Smooth muscle cell (in vitro differentiated cells): ENCODE measurements around the gene RAET1L. TPM values are rescaled to one million over a fixed set of nuclear protein-coding genes. Genes with fewer than 3 reads are reported as not detected.
"Not testable (repeated sequence)": the region's sequence is repeated elsewhere in the genome, so short reads cannot be mapped to it uniquely, and the experiment has no call there.

ENCODE experiments used
- DNase-seq: peaks from one replicate; lab custom pipeline; 2025; ENCODE audit not compliant: unreplicated experiment; lab: John Stamatoyannopoulos, UW
- H2AFZ ChIP-seq: fragments of 200-600 bp; sonication (generic); 2 replicates; pipeline ENCODE4 v1.6.0; 2016; ENCODE audit warnings: antibody characterized with exemption, low read depth, mild to moderate bottlenecking
- H3F3A ChIP-seq: fragments of 200-600 bp; sonication (generic); 2 replicates; pipeline ENCODE4 v1.6.0; 2017; ENCODE audit warnings: antibody characterized with exemption, low read depth
- H3K27ac ChIP-seq: fragments of 200-600 bp; sonication (generic); 2 replicates; pipeline ENCODE4 v1.5.1; 2016; ENCODE audit warnings: low read depth, mild to moderate bottlenecking
- H3K27me3 ChIP-seq: fragments of 200-600 bp; sonication (generic); 2 replicates; pipeline ENCODE4 v1.6.1; 2016; ENCODE audit warnings: low read depth, mild to moderate bottlenecking
- H3K36me3 ChIP-seq: fragments of 200-600 bp; sonication (generic); 2 replicates; pipeline ENCODE4 v1.5.1; 2016; ENCODE audit warnings: low read depth
- H3K4me1 ChIP-seq: fragments of 200-600 bp; sonication (generic); 2 replicates; pipeline ENCODE4 v1.5.1; 2016; ENCODE audit warnings: low read depth
- H3K4me2 ChIP-seq: fragments of 200-600 bp; sonication (generic); 2 replicates; pipeline ENCODE4 v1.6.0; 2016; ENCODE audit warnings: mild to moderate bottlenecking
- H3K4me3 ChIP-seq: fragments of 200-600 bp; sonication (generic); 2 replicates; pipeline ENCODE4 v1.5.1; 2016; ENCODE audit warnings: mild to moderate bottlenecking
- H3K79me2 ChIP-seq: fragments of 200-600 bp; sonication (generic); 2 replicates; pipeline ENCODE4 v1.6.0; 2016; ENCODE audit warnings: low read depth, mild to moderate bottlenecking
- H3K9ac ChIP-seq: fragments of 200-600 bp; sonication (generic); 2 replicates; pipeline ENCODE4 v1.6.0; 2016; ENCODE audit warnings: low read depth
- H3K9me3 ChIP-seq: fragments of 200-600 bp; sonication (generic); replicated peaks from 2 replicates; pipeline ENCODE4 v1.5.1; 2016; ENCODE audit warnings: low read depth
- H4K20me1 ChIP-seq: fragments of 200-600 bp; sonication (generic); 2 replicates; pipeline ENCODE4 v1.6.0; 2016; ENCODE audit warnings: low read depth
- CTCF ChIP-seq: fragments of 200-600 bp; sonication (generic); IDR thresholded peaks from 2 replicates; pipeline ENCODE4 v1.5.1; 2017; ENCODE audit warnings: borderline replicate concordance, mild to moderate bottlenecking, antibody characterized with exemption; ENCODE audit not compliant: insufficient read depth, poor library complexity, severe bottlenecking
- WGBS: methylation state at CpG from one replicate; pipeline ENCODE4 v1.1.7; 2016; ENCODE audit warnings: low lambda C conversion rate; 5-methylcytosine and 5-hydroxymethylcytosine counted together
- polyA plus RNA-seq: library from polyadenylated mRNA; unstranded; fragments of >200 nt; fragmentation: Nextera tagmentation; extraction: Ambion mirVana; gene quantifications from 2 replicates; pipeline ENCODE4 v1.2.1, GENCODE V29; 2016
- total RNA-seq: library from RNA; depleted of rRNA; stranded (reverse); fragments of >200 nt; gene quantifications from 2 replicates; pipeline ENCODE4 v1.2.3, GENCODE V29; 2014

The RAET1L gene
- total and polyA plus RNA-seq, 2 experiments from 2014 or later, result 0.23 to 3.6 TPM

GRCh38 chr6:150018846-150019580 is 6.3 kb downstream of the RAET1L start:
- Histone ChIP-seq H3K27me3 (peaks cover 55% of the 10 kb centered on the region), H3K27ac (no peak overlapping the region), H3K79me2 (no peaks in the 10 kb centered on the region), H3K9ac (no peak overlapping the region), H3K4me3 (no peak overlapping the region), H2AFZ (no peak overlapping the region), H3K4me1 (no peaks in the 10 kb centered on the region), H4K20me1 (no peaks in the 10 kb centered on the region), H3K9me3 (no peaks in the 10 kb centered on the region), H3K4me2 (no peak overlapping the region), H3F3A (no peaks in the 10 kb centered on the region), H3K36me3 (no peaks in the 10 kb centered on the region)
- DNase-seq, result no peak
- no peak for TF ChIP-seq CTCF
- 56% methylated on average over 6 of the region's 6 CpGs for WGBS

DNA sequence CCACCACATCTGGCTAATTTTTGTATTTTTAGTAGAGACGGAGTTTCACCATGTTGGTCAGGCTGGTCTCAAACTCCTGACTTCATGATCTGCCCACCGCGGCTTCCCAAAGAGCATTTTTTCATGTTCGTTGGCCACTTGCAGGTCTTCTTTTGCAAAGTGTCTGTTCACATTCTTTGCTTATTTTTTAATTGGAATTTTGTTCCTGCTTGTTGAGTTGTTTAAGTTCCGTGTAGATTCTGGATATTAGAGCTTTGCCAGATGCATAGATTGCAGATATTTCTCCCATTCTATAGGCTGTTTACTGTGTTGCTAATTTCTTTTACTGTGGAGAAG is 8.2 kb downstream of the RAET1L start:
- DNase-seq, H3K4me1 ChIP-seq, H3K27ac ChIP-seq, H3K9me3 ChIP-seq, H3F3A ChIP-seq, H2AFZ ChIP-seq, H3K36me3 ChIP-seq, H3K4me3 ChIP-seq, H4K20me1 ChIP-seq, H3K79me2 ChIP-seq, H3K9ac ChIP-seq, H3K4me2 ChIP-seq: not testable (repeated sequence)
- H3K27me3 ChIP-seq, result peaks cover 74% of the 10 kb centered on the region
- 11% methylated on average over 5 of the region's 5 CpGs for WGBS

DNA sequence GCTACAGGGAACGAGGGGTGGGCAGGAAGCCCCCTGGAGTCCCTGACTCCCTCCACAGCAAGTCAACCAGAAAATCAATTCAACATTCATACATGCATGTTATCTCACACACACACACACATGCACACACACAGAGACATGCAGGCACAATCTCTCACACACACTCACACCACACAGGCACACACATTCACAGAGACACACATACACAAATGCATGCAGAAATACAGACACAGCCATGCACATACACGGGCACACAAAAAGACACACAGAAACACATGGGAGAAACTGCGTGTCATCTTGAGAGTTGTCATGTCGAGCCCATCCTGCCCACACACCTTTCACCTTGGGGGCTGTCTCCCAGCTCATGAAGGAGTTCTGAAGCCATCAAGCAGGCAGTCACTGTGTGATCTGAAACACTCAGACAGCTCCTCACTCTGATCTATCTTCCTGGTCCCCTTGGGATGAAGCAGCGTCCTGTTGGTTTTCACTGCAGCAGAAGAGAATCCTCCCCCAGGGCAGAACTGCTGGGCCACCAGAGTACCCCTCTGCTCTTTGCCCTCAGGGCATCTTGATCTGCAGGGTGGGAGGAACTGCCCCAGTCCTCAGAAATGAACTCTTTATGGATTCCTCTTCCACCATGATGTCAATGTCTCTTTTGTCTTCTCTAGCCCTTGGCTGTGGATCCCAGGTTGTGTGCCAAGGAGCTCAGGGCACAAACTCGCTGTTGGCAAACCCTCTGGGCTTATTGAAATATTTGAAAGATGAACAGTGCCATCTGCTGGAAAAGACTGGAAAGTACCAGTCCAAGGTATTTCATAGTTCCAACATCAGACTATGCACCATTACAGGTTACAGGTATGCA is 8.8 kb downstream of the RAET1L start:
- WGBS, result 32% methylated on average over 6 of the region's 6 CpGs
- Histone ChIP-seq H4K20me1 (no peaks in the 10 kb centered on the region), H3K9me3 (no peaks in the 10 kb centered on the region), H3K4me2 (no peak overlapping the region), H3K9ac (no peak overlapping the region), H3K79me2 (no peaks in the 10 kb centered on the region), H3F3A (no peaks in the 10 kb centered on the region), H2AFZ (no peak overlapping the region), H3K27me3 (peaks cover 80% of the 10 kb centered on the region), H3K36me3 (no peaks in the 10 kb centered on the region), H3K4me3 (no peak overlapping the region), H3K4me1 (no peaks in the 10 kb centered on the region), H3K27ac (no peak overlapping the region)
- no peak for DNase-seq
- peak; percentile 68 for TF ChIP-seq CTCF

- not testable (repeated sequence) for H3K4me2 ChIP-seq, DNase-seq, H3K9me3 ChIP-seq, H3K4me3 ChIP-seq, H3K9ac ChIP-seq, H3K27ac ChIP-seq, H4K20me1 ChIP-seq, H3K36me3 ChIP-seq, H3F3A ChIP-seq, H3K79me2 ChIP-seq, H3K4me1 ChIP-seq, H2AFZ ChIP-seq
- WGBS, result 15% methylated on average over 14 of the region's 15 CpGs
- H3K27me3 ChIP-seq, result peaks cover 90% of the 10 kb centered on the region
These were observed 9.9 kb downstream of the RAET1L start for GRCh38 chr6:150015281-150016001.

DNA sequence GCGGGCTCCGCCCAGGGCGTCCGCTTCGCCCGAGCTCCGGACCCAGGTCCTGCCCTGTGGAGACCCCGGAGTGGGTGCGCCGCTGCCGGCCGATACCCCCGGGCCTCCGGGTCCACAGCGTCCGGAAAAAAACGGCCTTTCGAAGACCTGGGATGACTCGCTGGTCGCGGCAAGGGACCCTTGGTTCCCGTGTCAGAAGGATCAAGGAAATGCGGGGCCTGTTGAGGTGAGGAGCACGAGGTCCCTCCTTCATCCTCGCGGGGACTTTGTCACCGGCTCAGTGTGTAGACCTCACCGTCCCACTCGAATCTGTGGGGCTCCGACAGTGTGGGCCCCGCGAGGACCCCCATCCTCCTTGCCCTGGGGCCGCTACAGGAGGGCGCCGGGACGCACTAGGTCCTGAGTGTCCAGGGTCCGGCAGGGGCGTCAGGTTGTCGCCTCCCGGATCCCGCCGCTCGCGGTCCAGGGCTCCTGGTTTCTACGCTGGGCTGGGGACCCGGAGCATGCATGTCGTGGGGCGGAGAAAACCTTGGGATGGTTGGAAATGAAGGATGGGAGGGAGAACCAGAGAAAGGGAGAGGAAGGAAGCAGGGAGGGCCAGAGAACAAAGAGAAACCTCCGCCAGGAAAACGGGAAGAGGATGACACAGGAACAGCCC is 10.6 kb downstream of the RAET1L start:
- H3K4me3 ChIP-seq, H3K4me1 ChIP-seq, DNase-seq, H3K79me2 ChIP-seq, H3K9ac ChIP-seq, H3K9me3 ChIP-seq, H3K27ac ChIP-seq, H3F3A ChIP-seq, H2AFZ ChIP-seq, H4K20me1 ChIP-seq, H3K36me3 ChIP-seq: not testable (repeated sequence)
- peak overlapping the region; percentile 48 for H3K4me2 ChIP-seq
- WGBS, result 11% methylated on average over 40 of the region's 50 CpGs
- H3K27me3 ChIP-seq, result peaks cover 95% of the 10 kb centered on the region

DNA sequence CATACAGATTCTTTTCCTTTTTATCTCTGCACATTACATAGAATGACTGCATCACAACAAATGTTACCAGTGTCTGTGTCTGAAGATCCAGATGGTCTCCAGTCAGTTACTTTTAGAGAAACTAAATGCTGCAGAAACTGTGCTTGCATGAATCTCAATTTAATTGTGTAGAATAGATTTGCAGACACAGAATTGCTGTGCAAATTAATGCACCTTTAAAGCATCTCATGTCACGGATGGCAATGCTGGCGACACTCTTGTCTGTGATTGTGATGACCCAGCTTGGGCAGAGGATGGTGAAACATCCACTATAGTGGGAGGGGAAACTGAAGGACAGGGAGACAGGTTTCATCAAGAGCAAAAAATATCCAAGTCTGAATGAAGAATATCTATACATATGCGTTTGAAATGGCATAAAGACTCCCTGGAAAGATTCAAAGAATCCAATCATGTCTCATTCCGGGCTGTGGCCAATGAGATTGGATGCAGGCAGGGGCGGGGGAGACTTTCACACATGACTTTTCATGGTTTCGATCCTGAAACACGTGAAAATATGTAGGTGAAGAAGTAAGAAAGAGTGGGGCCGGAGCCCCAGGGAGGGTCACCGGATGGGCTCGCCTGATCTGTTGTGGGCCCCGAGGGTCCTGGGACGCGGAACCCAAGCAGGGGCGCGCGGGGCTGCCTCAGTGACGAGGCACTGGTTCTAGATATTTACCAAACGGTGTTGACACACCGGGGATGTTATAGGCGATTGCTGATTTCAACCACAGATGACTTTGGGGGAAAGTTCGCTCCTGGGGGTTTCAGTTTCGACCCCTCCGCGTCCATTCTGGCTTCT is 11.3 kb downstream of the RAET1L start:
- not testable (repeated sequence) for H3K4me1 ChIP-seq, H3K9me3 ChIP-seq, H3K27ac ChIP-seq, H3K9ac ChIP-seq, H3K79me2 ChIP-seq, H3K36me3 ChIP-seq, H3F3A ChIP-seq, DNase-seq, H4K20me1 ChIP-seq, H3K4me3 ChIP-seq, H2AFZ ChIP-seq
- 26% methylated on average over 11 of the region's 24 CpGs for WGBS
- peak overlapping the region; percentile 48 for H3K4me2 ChIP-seq
- H3K27me3 ChIP-seq, result peaks cover 98% of the 10 kb centered on the region
